Activated CD4-positive, alpha-beta T cell treated with anti-CD3 and anti-CD28 coated beads, Interleukin-2, amount 50 U/mL, for 16 hours (primary cell): ENCODE measurements around the gene XRN1.
"Not testable (repeated sequence)": the region's sequence is repeated elsewhere in the genome, so short reads cannot be mapped to it uniquely, and the experiment has no call there.

ENCODE experiments used
- DNase-seq: peaks from one replicate; pipeline ENCODE4 v3.0.0-alpha.2; 2020

Gene XRN1

DNA sequence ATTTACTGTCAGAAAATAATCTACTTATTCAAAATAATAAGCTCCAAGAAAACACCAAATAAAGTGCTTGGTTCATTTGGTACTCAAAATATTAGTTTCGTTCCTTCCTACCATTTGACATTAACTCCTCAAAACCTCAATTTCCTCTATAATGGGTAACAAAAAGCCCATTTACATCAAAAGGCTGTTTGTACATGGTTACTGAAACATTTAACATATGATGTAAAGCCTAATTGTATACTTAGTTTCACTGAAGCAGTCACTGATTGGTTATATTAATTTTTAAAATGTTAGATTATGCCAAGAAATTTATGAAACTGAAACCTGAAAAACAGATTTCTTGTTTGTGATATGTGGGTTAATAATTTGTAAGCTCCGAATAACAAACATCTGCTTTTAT, 14.7 kb downstream of the XRN1 start:
- no peak for DNase-seq

DNA sequence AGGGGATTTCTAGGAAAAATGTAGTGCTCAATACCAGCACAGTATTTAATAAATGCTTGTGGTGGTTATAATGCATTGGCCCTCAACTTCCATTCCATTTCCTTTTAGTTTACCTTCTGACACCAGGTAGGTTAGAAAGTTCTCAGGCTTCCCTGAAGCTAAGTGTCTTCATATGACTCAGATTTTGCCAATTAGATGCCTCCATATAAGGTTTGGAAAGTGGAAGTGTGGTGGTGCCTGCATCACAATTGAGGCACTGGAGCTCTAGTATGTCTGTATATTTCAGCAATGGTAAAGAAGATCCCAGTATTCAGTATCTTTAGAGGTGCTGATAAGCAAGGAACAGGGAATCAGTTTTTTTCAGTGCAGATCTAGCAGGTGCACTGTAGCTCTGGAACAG, 18.3 kb downstream of the XRN1 start:
- no peak for DNase-seq

DNA sequence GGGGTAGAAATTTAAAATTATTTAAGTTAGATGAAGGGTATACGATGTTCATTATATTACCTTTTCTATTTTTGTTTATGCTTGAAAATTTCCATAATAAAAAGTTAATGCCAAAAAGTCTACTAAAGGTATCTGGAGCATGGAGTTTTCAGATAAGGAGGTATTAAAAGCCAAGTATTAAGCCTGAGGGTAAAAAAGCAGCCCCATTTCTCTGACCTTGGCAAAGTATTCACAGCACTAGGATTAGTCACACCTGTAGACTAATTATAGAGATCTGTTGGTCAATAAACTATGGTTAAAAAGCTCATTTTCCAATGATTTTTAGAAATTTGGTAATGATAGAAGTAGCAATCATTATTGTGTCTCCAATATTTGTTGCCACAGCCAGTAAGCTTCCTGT, 23.1 kb downstream of the XRN1 start:
- DNase-seq: no peak

DNA sequence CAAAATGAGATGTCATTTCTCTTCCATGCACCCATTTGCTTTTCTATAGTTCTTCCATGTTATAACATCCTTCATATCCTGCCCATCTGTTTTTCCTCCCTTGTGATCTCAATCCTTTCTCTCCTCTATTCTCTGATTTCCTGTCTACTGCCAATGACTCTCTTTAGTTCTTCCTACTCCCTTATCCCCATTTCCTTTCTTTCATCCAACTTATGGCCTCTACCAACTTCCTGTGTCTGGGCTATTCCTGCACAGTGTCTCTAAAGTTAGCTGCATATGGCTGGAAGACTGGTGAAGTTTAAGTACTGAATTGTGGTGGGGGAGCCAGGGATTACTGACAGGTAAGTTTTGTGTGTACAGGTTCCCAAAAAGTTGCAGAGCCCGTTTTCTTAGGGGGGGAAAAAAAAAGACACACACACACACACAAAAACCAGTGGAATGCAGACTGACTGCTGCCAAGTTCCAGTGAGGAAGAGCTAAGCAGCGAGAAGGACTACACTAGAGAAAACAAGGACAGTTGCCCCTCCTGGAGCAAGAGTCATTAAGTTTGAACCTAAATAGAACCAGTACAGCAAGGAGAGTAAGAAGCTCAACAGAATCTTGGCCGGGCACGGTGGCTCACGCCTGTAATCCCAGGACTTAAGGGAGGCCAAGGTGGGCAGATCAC, 28.8 kb downstream of the XRN1 start:
- DNase-seq: no peak

DNA sequence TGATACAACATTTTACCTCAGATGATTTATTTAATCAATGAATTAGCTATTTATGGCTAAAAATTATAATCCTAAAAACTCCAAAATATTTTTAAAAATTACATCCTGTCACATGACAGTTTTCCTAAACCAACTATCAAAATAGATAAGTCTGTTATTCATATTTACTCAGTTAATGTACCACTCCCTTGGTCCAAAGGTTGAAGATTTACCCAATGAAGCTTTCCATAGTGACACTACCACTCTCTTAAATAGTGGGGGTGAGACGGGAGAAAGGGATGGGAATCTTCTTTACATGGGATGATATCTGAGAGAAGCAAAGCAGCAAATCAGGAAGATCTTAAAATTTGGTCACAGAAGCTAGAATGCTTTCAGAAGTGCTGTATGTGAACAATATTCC, 30.5 kb downstream of the XRN1 start:
- no peak for DNase-seq

DNA sequence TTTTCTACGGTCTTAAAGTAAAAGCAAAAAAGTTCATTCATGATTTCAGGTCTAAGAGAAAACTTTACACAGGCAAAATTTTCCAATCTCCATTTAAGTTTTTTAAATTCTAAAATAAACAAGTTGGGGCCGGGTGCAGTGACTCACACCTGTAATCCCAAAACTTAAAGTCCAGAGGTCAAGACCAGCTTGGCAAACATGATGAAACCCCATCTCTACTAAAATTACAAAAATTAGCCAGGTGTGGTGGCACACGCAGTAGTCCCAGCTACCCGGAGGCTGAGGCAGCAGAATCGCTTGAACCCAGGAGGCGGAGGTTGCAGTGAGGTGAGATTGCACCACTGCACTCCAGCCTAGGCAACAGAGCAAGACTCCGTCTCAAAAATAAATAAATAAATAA, 47.3 kb downstream of the XRN1 start:
- DNase-seq: not testable (repeated sequence)

DNA sequence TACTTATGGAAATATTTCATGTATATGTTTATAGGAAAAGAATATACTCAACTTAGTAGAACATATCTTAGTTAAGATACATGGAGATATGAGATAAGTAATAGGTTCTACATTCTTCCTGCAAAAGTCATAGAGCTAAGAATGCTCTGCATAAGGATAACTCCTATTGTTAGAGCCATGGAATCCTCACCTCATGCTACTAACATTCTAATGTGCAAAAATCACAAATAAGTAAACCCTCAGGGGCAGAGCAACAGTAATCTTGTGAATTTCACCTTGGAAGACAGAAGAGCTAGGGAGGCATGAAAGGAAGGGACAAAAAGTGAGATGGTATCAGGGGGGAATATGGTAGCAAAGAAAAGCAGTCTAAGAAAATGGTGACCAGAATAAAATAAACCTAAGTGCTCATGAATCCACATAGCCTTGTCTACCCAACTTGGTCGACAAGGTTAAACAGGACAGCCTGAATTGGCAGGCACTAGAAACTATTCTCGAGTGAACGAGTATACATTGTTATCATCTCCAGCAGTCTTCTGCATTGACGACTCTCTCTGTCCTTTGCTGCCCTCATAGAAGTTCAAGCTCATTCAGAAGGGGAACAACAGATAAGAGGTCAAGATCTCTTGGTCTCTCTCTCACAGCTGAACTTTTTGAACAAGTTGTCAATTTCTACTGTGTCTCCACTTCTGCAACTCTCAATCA, 52.8 kb downstream of the XRN1 start:
- no peak for DNase-seq

DNA sequence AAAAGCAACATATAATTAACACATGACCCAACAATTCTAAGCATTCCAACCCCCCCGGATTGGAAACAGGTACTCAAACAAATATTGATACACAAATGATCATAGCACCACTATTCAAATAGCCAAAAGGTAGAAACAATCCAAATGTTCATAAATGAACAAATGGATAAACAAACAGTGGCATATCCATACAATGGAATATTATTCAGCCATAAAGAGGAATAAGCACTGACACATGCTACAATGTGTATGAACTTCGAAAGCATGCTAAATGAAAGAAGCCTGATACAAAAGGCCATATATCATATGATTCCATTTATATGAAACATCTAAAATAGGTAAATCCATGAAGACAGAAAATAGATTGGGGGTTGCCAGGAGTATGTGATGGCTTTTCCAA, 62.8 kb downstream of the XRN1 start:
- no peak for DNase-seq

DNA sequence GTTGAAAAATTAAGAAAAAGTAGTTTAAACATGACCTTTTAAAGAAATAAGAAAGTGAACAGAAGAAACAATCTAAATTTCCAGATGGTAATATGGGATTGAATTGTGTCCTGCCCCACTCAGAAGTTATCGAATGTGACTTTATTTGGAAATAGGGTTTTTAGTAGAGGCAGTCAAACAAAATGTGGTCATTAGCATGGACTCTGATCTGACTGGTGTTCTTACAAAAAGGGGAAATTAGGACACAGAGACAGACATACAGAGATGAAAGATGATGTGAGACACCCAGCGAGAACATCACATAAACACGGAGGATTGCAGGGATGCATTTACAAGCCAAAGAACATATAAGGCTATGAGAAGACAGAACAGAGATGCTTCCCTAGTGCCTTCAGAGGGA, 73.2 kb downstream of the XRN1 start:
- DNase-seq: no peak

DNA sequence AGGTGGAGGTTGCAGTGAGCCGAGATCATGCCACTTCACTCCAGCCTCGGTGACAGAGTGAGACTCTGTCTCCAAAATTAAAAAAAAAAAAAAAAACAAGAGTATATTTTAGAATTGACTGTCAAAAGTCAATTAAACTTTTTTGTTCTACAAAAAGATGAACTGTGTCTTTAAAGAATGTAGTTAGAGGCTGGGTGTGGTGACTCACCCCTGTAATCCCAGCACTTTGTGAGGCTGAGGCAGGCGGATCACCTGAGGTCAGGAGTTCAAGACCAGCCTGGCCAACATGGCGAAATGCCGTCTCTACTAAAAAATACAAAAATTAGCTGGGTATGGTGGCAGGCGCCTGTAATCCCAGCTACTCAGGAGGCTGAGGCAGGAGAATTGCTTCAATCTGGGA, 78.3 kb downstream of the XRN1 start:
- not testable (repeated sequence) for DNase-seq

DNA sequence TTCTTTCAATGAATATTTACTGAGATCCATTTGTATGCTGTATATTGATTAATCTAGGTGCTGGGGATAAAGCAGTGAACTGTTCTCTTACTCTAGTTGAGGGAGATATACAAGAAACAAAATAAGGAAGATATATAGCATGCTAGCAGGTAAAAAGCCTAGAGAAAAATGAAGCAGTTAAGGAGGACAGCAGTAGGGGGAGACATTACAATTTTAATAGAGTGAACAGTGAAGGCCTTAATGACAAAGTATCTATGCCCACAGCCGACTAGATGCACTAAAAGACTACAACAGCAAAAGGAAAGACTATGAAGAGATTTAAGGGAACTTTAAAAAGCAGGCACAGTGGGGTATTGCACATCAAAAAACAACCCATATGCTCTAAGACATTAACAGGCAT, 81.4 kb downstream of the XRN1 start:
- no peak for DNase-seq

DNA sequence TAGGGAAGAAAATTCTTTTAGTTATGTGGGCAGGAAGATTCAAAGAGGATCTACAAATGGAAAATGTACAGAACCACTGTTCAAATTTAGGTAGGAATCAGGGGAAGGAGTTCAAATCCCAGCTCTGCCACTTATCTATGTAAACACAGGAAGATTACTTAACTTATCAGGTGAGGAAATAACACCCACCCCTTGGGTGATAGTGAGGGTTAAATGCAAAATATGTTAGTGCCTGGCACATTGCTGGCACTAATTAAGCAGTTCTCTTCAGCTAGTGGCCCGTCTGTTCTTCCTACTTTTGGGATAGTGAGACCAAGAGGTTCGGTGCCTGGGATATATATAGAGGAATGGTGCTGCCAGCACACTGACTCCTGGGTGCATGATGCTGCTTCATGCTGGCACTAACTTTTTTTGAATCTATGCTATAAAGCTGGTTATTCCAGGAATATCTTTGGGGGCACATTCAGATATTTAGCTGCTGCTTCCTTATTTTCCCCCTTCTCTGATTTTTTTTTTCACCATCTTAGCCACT, 83.8 kb downstream of the XRN1 start:
- no peak for DNase-seq

DNA sequence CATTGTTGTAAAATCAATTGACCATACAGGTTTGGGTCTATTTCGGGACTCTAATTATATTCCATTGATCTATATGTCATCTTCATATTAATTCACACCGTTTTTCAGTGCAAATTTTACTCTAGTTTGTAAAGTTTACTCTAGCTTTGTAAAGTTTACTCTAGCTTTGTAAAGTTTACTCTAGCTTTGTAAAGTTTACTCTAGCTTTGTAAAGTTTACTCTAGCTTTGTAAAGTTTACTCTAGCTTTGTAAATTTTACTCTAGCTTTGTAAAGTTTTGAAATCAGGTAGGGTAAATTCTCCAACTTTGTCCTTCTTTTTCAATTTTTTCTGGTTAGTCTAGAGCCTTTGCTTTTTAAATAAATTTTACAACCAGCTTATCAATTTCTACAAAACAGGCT, 84.4 kb downstream of the XRN1 start:
- DNase-seq: not testable (repeated sequence)

DNA sequence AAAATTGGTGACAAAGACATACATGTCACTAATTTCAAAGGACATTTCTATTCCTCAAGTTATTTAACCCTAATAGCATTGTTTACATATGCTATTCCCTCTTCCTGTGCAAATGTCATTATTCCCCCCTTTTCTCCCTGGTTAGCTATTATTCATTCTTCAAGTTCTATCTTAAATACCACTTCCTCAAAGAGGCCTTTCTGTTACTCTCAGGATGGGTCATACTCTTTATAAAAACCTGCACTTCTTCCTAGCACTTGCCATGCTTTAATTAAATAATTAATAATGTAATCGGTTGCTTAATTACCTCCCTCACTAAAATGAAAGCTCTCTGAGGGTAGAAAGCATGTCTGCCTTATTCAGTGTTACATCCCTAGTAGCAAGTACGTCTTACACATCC, 88.5 kb downstream of the XRN1 start:
- no peak for DNase-seq

DNA sequence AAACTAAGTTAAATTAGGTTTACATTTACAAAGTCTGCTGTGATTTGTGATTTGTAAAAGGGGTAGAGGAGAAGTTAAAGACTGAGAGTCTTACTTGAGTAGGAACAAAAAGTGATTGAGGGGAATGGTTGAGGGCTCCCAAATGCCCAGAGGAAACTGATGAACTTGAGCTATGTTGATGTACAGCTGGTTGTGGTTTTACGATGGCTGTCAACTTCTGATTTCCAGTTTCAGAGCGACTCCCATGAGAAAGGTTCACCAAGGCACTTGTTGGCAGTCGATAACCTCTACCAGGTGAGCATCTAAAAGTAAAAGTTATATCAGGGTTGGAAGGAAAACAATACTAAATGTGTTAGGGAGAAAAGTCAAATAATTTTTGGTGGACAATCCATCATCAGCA, 91.0 kb downstream of the XRN1 start:
- no peak for DNase-seq

DNA sequence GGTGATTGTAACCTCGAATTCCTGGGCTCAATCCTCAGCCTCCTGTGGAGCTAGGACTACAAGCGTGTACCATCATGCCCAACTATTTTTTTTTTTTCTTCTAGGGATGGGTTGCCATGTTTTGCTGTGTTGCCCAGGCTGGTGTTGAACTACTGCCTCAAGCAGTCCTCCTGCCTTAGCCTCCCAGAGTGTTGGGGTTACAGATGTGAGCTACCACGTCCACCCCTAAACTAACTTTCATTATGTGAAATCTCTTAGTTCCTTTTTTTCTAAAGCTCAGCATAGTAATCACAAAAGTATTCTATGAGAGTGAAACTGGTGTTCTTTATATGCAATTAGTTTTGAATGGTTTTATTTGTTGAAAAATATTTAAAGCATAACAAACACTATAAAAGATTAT, 92.1 kb downstream of the XRN1 start:
- no peak for DNase-seq

DNA sequence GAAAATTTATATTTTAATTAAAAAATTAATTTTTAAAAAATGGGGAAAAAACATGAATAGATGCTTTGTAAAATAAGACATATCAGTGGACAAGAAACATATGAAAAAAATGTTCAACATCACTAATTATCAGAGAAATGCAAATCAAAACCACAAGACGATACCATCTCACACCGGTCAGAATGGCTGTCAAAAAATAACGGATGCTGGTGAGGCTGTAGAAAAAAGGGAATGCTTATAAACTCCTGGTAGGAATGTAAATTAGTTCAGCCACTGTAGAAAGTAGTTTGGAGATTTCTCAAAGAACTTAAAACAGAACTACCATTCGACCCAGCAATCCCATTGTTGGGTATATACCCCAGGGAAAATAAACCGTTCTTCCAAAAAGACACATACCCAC, 93.8 kb downstream of the XRN1 start:
- DNase-seq: no peak

DNA sequence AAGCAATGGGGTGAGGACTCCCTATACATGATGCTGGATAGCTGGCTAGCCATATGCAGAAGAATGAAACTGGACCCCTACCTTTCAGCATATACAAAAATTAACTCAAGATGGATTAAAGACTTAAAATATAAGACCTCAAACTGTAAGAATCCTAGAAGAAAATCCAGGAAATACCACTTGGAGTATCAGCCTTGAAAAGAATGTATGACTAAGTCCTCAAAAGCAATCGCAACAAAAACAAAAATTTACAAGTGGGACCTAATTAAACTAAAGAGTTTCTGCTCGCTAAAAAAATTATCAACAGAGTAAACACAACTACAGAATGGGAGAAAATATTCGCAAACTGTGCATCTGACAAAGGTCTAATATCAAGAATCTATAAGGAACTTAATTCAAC, 94.3 kb downstream of the XRN1 start:
- no peak for DNase-seq

DNA sequence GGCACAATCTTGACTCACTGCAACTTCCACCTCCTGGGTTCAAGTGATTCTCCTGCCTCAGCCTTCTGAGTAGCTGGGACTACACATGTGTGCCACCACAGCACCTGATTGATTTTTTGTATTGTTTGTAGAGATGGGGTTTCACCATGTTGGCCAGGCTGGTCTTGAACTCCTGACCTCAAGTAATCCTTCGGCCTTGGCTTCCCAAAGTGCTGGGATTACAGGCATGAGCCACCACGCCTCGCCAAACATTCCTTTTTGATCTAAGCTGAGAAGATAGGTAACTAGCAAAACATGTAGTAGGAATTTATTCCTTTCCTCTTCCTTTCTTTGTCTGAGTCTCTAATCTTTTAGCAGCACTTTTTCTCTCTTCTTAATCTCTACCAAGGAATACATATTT, 95.1 kb downstream of the XRN1 start:
- DNase-seq: not testable (repeated sequence)

DNA sequence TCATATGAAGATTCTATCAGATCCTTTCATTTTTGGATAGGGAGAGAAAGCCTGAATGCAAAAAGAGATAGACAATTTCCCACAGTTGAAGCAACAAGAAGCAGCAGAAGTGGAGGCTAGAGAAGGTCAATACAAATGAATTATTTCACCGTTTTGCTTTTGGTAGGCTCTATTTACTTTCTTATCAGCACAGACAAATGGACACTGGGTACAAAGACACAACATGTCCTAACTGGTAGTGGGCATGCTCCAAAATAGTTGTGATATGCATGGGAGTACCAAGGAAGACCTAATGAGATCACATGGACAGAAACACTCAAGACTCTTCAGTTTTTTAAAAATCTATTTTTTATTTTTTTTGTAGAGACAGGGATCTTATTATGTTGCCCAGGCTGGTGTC, 99.4 kb downstream of the XRN1 start:
- no peak for DNase-seq

DNA sequence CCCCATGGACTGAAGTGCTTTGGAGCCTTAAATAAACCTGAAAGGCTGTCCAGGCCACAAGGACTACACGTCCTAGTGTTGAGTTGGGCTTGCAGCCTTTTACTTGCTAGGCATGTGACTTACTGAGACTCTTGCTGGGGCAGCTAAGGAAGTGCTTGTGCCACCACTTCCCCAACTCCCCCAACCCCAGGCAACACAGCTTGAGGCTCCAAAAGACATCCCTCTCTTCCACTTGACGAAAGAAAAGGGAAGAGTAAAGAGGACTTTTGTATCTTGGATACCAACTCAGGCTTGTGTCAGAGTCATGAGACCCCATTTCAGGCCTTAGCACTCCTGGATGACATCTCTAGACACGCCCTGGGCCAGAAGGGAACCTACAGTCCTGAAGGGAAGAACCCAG, 109.8 kb downstream of the XRN1 start:
- no peak for DNase-seq

DNA sequence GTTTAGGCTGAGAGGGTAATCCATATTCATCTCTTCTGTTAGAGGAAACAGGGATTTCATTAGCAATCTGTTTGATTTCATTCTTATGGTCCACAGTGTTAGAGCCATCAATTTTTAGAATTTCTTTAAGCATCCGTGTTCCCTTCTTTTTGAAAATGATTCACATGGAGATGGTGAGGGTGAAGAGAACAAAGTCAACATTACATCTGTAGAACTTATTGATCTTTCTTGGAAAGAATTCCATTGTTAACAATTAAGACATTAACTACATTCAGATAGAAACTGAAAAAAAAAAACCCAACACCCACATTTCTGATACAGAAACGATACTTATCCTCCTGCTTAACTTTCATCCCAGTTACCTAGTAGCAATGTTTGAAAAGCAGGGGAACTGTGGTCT, 115.4 kb downstream of the XRN1 start:
- no peak for DNase-seq

DNA sequence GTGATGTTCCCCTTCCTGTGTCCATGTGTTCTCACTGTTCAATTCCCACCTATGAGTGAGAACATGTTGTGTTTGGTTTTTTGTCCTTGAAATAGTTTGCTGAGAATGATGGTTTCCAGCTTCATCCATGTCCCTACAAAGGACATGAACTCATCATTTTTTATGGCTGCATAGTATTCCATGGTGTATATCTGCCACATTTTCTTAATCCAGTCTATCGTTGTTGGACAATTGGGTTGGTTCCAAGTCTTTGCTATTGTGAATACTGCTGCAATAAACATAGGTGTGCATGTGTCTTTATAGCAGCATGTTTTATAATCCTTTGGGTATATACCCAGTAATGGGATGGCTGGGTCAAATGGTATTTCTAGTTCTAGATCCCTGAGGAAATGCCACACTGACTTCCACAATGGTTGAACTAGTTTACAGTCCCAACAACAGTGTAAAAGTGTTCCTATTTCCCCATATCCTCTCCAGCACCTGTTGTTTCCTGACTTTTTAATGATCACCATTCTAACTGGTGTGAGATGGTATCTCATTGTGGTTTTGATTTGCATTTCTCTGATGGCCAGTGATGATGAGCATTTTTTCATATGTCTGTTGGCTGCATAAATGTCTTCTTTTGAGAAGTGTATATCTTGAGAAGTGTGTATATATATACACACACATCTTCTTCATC, 123.4 kb downstream of the XRN1 start:
- not testable (repeated sequence) for DNase-seq

DNA sequence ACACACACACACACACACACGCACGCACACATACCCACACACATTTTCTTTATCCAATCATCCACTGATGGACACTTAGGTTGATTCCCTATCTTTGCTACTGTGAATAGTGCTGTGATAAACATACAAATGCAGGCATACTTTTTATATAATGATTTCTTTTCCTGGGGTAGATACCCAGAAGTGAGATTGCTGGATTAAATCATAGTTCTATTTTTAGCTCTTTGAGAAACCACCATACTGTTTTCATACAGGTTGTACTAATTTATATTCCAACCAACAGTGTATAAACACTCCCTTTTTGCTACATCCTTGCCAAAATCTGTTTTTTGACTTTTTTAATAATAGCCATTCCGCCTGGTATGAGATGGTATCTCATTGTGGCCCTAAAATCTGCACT, 127.9 kb downstream of the XRN1 start:
- DNase-seq: no peak
